Spinal cord (tissue), 10 donors: Measurements from ENCODE around the gene EQTN. TPM values are rescaled to one million over a fixed set of nuclear protein-coding genes. Genes with fewer than 3 reads are reported as not detected.

Source experiments
- DNase-seq, 6 donors: peaks; one replicate each; pipeline versions ENCODE4 v3.0.0 to v3.0.0-alpha.2; 2013 to 2015; ENCODE audit warnings: low spot score in 6 of 6, low read depth in 4 of 6
- H3K27ac ChIP-seq: one replicate; pipeline ENCODE4 v1.5.1; 2013; ENCODE audit warnings: low read depth, low read length, control low read depth
- H3K27me3 ChIP-seq: one replicate; pipeline ENCODE4 v1.6.1; 2013; ENCODE audit warnings: low read length; ENCODE audit not compliant: control insufficient read depth, insufficient read depth
- H3K36me3 ChIP-seq: one replicate; pipeline ENCODE4 v1.6.1; 2013; ENCODE audit warnings: low read length; ENCODE audit not compliant: control insufficient read depth, insufficient read depth
- H3K4me1 ChIP-seq: one replicate; pipeline ENCODE4 v1.6.1; 2013; ENCODE audit warnings: low read length; ENCODE audit not compliant: control insufficient read depth, insufficient read depth
- H3K4me3 ChIP-seq: one replicate; pipeline ENCODE4 v1.5.1; 2013; ENCODE audit warnings: low read depth, low read length, control low read depth
- H3K9me3 ChIP-seq: one replicate; pipeline ENCODE4 v1.6.1; 2013; ENCODE audit warnings: low read length; ENCODE audit not compliant: control insufficient read depth, insufficient read depth
- WGBS: methylation state at CpG from one replicate; pipeline ENCODE4 v1.1.5; 2013; ENCODE audit warnings: missing lambda C conversion rate; ENCODE audit not compliant: insufficient coverage; 5-methylcytosine and 5-hydroxymethylcytosine counted together
- polyA plus RNA-seq, 2 donors: library from polyadenylated mRNA; unstranded; fragments of 120-200 nt; gene quantifications; one replicate each; pipeline ENCODE4 v1.2.1, GENCODE V29; 2013; ENCODE audit not compliant: insufficient read length in 2 of 2
- total RNA-seq, 2 donors: library from RNA; depleted of rRNA in 1 of 2; stranded (reverse); fragments of 120-200 nt in 1 of 2; fragments of >200 nt in 1 of 2; gene quantifications; one replicate each; pipeline versions ENCODE4 v1.2.3 to v1.2.4, GENCODE V29; 2013 to 2014
- donor health status: healthy.

EQTN gene
- total and polyA plus RNA-seq, 4 donors = 0.25 to 1.9 (median 0.47) TPM

DNA sequence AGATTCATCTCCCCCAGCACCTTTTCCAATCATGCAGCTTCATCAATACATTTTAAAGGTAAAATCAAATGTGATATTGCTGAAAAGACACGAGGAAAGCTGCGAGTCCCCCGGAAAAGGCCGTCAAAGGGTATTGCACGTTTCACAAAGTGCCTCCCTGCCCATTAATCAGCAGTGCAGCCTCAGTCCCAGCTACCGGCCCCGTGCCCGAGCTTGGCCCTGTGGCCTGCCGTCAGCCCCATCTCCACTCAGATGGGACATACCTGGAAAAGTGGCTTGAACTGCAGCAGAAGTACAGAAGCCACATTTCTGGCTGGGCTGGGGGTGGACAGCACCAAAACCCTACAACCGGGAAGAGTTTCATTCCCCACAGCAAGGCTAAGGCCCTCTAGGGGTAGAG, 39.9 kb upstream of the EQTN start:
- Histone ChIP-seq H3K4me1 (peaks cover 29% of the 10 kb centered on the region), H3K27me3 (no peaks in the 10 kb centered on the region), H3K4me3 (no peak overlapping the region), H3K27ac (no peak overlapping the region), H3K9me3 (no peaks in the 10 kb centered on the region), H3K36me3 (no peaks in the 10 kb centered on the region)
- DNase-seq = no peak
- 88% methylated on average over 10 of the region's 10 CpGs for WGBS

DNA sequence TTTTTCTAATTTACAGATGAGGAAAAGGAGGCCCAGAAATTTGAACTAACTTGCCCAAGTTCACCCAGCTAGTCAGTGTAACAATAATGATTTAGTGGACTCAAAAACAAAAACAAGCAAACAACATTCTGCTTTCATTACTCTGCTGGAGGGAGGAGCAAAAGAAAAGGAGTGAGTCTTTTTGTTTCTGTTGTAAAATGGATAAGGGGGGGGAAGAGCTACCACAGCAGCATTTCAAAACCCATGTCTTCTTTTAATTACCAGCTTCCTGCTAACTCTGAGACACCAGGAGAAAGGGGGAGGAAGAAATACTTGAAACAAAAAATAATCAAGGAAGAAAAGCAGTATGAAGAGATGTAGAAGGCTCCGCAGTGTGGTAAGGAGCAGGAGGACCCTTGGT, 39.2 kb upstream of the EQTN start:
- Histone ChIP-seq H3K27me3 (no peaks in the 10 kb centered on the region), H3K4me1 (peaks cover 28% of the 10 kb centered on the region), H3K4me3 (no peak overlapping the region), H3K36me3 (no peaks in the 10 kb centered on the region), H3K9me3 (no peaks in the 10 kb centered on the region), H3K27ac (no peak overlapping the region)
- DNase-seq = no peak
- WGBS = no CpG with 5 or more reads among the region's 1 CpG

DNA sequence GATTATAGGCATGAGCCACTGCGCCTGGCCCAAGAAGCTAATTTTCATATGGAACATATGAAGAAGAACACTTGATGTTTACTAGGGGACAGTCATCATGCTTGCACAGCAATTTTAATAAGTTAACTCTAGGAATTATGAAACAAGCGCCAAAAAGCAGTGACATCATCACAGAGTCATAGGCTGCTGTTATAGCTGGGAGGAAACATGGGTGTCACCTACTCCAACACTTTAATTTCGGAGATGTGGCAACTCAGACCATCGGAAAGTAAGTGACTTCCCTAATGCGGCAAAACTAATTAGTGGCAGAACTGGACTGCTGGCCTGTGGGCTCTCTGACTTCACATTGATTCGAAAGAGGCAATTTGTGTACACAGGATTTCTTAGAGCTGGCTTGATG, 38.1 kb upstream of the EQTN start:
- peaks cover 22% of the 10 kb centered on the region for H3K4me1 ChIP-seq
- H3K27me3 ChIP-seq = no peaks in the 10 kb centered on the region
- no peak overlapping the region for H3K27ac ChIP-seq
- no peaks in the 10 kb centered on the region for H3K9me3 ChIP-seq
- DNase-seq = no peak
- WGBS = 85% methylated on average over 5 of the region's 6 CpGs
- no peaks in the 10 kb centered on the region for H3K36me3 ChIP-seq
- H3K4me3 ChIP-seq = no peak overlapping the region

DNA sequence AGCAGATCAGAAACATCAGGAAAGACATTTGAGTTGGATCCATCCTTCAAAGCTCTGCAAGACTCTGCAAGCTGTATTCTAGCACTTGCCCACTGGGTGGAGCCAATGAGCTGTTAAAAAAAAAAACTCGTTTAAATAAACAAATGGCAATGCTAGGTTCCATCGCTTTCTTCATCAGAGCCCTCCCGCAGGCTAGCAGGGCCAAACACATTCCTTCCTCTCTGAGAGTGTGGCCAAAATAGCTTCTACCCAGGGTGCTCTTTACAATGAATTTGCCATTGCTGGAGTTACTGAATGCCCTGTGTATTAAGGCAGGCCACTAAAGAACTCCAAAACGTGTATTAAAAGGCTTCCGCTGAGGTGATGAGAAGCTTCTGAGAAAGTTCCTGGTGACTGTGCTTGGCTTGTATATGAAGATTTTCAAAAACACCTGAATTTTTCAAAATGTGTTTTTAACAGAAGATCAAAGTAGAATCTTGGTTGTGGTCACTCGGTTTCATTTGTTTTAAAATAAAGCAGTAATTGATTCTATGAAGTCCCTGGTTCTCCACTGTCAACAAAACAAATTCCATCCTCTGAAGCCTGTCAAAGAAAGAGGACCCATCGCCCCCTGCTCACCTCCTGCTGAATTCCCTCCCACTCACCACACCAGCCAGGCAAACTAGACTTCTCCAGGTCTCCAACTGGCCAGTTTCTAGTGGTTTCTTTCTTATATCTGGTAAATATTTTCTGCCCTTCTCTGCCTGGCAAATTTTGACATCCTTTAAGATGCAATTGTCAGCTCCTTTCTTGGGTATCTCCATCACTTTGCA, 36.5 kb upstream of the EQTN start:
- peak; percentile 78 to 97 (median 84) for DNase-seq
- no peak overlapping the region for H3K27ac ChIP-seq

DNA sequence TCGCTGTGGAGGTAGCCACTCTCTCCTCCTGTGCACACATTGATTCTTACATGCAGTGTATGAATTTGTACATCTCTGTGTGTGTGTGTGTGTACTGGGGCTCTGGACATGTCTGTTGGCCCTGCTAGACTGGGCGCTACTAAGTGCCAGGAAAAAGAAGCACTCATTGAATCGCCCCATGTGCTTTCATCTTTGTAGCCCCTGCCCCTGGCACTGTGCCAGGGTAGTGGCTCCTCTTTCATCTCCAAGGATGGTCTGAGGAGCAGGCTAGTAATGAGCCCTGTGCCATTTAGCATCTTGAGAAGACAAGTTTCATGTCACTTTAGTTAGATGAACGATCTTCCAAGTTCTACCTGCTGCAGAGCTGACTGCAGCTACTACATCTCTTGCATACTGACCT, 34.4 kb upstream of the EQTN start:
- 76% methylated on average over 2 of the region's 4 CpGs for WGBS
- no peak for DNase-seq
- H3K4me1 ChIP-seq = no peaks in the 10 kb centered on the region
- no peak overlapping the region for H3K27ac ChIP-seq
- H3K27me3 ChIP-seq = no peaks in the 10 kb centered on the region
- no peak overlapping the region for H3K4me3 ChIP-seq
- no peaks in the 10 kb centered on the region for H3K9me3 ChIP-seq
- no peaks in the 10 kb centered on the region for H3K36me3 ChIP-seq

More for the DNA sequence above, 36.5 kb upstream of the EQTN start:
- Histone ChIP-seq H3K4me3 (no peak overlapping the region), H3K36me3 (no peaks in the 10 kb centered on the region), H3K27me3 (no peaks in the 10 kb centered on the region), H3K4me1 (peaks cover 15% of the 10 kb centered on the region), H3K9me3 (no peaks in the 10 kb centered on the region)
- WGBS = 11% methylated on average over 5 of the region's 7 CpGs

DNA sequence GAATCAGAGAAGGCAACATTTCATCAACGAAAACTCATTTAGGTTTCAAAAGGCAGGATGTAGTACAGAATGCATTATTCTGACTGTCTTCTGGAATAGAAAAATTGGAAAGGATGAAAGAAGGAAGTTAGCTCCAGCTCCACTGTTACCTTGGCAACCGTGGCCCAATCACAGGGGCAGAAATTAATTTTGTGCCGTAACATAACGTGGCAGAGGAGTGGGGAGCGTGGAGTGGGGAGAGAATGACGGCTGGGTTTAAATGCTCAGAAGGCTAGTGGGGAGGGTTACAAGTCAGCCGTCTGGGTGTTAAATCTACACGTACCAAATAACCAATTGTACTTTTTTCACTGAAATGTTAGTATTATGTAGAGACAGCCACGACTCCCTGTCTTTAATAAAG, 32.3 kb upstream of the EQTN start:
- Histone ChIP-seq H3K27me3 (no peaks in the 10 kb centered on the region), H3K27ac (no peak overlapping the region), H3K4me3 (peak overlapping the region; percentile 5), H3K36me3 (no peaks in the 10 kb centered on the region), H3K4me1 (no peaks in the 10 kb centered on the region), H3K9me3 (no peaks in the 10 kb centered on the region)
- peak in 4 of 6 donors; percentile 59 to 94 (median 76) for DNase-seq
- WGBS = 56% methylated on average over 4 of the region's 9 CpGs

DNA sequence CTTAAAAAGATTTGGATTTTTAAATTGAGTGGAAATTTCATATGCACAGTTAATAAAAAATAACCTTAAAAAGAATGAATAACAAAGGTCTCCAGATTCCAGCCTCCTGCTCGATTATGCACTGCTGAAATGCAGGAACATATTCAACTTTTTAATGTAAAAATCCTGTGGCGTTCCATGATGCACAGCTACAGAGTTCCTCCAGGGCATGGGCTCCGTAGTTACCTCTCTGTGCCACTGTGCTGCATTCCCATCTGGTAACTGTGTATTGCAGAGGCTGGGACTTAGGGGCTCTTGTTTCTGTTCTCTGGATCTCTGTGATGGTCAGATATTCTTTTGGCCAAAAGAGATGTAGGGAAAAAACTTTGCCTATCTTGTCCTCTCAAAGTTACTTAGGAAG, 31.5 kb upstream of the EQTN start:
- Histone ChIP-seq H3K4me3 (no peak overlapping the region), H3K27ac (no peak overlapping the region), H3K4me1 (no peaks in the 10 kb centered on the region), H3K27me3 (no peaks in the 10 kb centered on the region), H3K36me3 (no peaks in the 10 kb centered on the region), H3K9me3 (no peaks in the 10 kb centered on the region)
- 71% methylated on average over 2 of the region's 3 CpGs for WGBS
- no peak for DNase-seq

DNA sequence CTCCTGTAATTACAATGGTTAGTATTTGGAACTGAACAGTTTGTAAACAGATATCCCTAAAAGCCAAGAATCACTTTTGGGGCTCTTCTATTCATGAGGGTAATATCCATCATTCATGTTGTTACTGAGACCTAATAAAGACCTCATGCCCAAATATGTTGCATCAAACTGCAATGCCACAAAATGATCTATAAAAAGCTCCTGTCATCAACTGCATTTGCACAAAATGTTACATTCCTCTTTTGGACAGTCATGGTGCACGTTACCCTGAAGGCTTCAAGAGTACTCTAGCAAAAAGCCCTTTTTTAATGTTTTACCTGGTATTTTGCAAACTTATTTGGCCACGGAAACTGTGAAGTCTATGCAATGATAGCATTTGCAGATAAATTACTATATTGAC, 14.2 kb upstream of the EQTN start:
- no peaks in the 10 kb centered on the region for H3K4me1 ChIP-seq
- 100% methylated on average over 1 of the region's 2 CpGs for WGBS
- no peak overlapping the region for H3K27ac ChIP-seq
- no peaks in the 10 kb centered on the region for H3K27me3 ChIP-seq
- no peak for DNase-seq
- no peaks in the 10 kb centered on the region for H3K9me3 ChIP-seq
- H3K36me3 ChIP-seq = no peaks in the 10 kb centered on the region
- H3K4me3 ChIP-seq = no peak overlapping the region

DNA sequence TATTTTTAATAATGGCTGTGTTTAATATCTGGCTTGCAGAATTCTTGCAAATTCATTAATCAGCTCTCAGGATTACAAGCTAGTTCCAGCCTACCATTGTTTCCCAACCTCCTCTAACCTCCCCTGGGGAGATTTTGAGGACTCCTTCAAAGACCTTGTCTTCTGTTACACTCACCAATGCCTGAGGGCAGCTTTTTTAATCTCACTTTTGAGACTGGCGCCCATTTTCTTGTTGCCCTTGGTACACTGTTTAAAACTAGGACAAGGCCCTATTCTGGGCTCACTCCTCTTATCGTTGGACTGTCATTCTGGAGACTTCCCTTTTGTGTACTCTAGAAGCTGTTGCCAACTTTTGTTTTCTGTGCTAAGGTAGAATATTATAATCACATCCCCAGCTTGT, 13.6 kb upstream of the EQTN start:
- no peak overlapping the region for H3K27ac ChIP-seq
- H3K4me1 ChIP-seq = no peaks in the 10 kb centered on the region
- H3K4me3 ChIP-seq = no peak overlapping the region
- H3K27me3 ChIP-seq = no peaks in the 10 kb centered on the region
- H3K36me3 ChIP-seq = no peaks in the 10 kb centered on the region
- no peaks in the 10 kb centered on the region for H3K9me3 ChIP-seq
- DNase-seq = no peak
- 78% methylated on average over 1 of the region's 2 CpGs for WGBS

DNA sequence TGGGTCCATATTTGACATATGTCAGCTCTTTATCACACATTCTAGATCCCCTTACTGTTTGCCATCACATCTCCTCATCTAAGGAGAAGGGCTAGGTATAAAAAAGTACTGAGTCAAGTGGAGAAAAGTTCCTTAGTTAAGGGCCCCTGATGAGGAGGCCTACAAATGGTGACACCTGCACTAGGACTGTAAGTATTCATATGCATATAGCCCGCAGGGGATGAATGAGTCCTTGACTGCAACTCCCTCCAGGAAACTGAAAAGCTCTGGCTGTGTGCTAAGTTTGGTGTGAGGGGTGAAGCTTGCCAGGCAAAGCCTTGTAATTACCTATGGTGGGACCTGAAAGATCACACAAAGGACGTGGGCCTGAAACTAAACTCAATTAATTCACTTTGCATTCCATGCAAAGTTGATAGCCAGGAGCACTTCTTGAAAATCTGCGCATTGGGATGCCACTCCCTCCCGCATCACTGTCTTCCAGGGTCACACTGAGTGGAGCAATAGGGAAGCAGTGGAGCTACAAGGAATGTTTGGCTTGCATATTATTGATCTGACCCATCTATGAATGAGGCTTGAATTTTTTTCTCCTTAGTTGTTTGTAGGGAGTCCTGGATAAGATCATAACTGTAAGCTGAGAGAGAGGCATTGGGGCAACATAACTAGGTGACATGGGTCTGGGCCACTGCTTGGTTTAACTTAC, 11.9 kb upstream of the EQTN start:
- DNase-seq = no peak
- no peak overlapping the region for H3K27ac ChIP-seq
- 86% methylated on average over 3 of the region's 4 CpGs for WGBS
- H3K36me3 ChIP-seq = no peaks in the 10 kb centered on the region
- H3K4me1 ChIP-seq = no peaks in the 10 kb centered on the region
- H3K9me3 ChIP-seq = no peaks in the 10 kb centered on the region
- H3K4me3 ChIP-seq = no peak overlapping the region
- H3K27me3 ChIP-seq = no peaks in the 10 kb centered on the region
